Liver (tissue), 9 donors: ENCODE results near the gene MTHFSD. TPM values are rescaled to one million over a fixed set of nuclear protein-coding genes. Genes with fewer than 3 reads are reported as not detected.

Experiments used
- DNase-seq: peaks from one replicate; pipeline ENCODE4 v3.0.0-alpha.2; 2017; ENCODE audit warnings: low spot score
- H3K27ac ChIP-seq, 2 donors: one replicate each; pipeline ENCODE4 v1.7.0; 2013; ENCODE audit warnings: inconsistent platforms in 2 of 2, low read length in 2 of 2, control low read depth in 1 of 2, low read depth in 1 of 2, mild to moderate bottlenecking in 1 of 2
- H3K27me3 ChIP-seq, 4 donors: one replicate each; pipeline versions ENCODE4 v1.6.1 to v1.7.0; 2013; ENCODE audit warnings: low read length in 3 of 4, inconsistent platforms in 1 of 4, mild to moderate bottlenecking in 1 of 4, moderate library complexity in 1 of 4; ENCODE audit not compliant: control insufficient read depth in 4 of 4, insufficient read depth in 4 of 4
- H3K36me3 ChIP-seq, 4 donors: one replicate each; pipeline versions ENCODE4 v1.6.1 to v1.7.0; 2013; ENCODE audit warnings: low read length in 3 of 4, mild to moderate bottlenecking in 3 of 4, low read depth in 1 of 4, moderate library complexity in 1 of 4; ENCODE audit not compliant: control insufficient read depth in 4 of 4, insufficient read depth in 3 of 4
- H3K4me1 ChIP-seq, 4 donors: one replicate each; pipeline versions ENCODE4 v1.6.1 to v1.7.0; 2013; ENCODE audit warnings: low read length in 3 of 4, mild to moderate bottlenecking in 3 of 4, moderate library complexity in 1 of 4; ENCODE audit not compliant: control insufficient read depth in 4 of 4, insufficient read depth in 4 of 4
- H3K4me3 ChIP-seq, 3 donors: one replicate each; pipeline versions ENCODE4 v1.6.1 to v1.7.0; 2013; ENCODE audit warnings: low read length in 3 of 3, control low read depth in 1 of 3, low read depth in 1 of 3, mild to moderate bottlenecking in 1 of 3
- H3K9ac ChIP-seq, 2 donors: one replicate each; pipeline ENCODE4 v1.7.0; 2013; ENCODE audit warnings: low read length in 2 of 2, mild to moderate bottlenecking in 2 of 2, moderate library complexity in 2 of 2, control low read depth in 1 of 2, low read depth in 1 of 2
- H3K9me3 ChIP-seq, 4 donors: one replicate each; pipeline versions ENCODE4 v1.6.1 to v1.7.0; 2013; ENCODE audit warnings: low read length in 3 of 4; ENCODE audit not compliant: control insufficient read depth in 4 of 4
- EGR1 ChIP-seq, 2 donors: IDR thresholded peaks; 2 replicates each; pipeline ENCODE4 v1.6.1; 2016 to 2018; ENCODE audit warnings: antibody characterized with exemption in 2 of 2, low read depth in 2 of 2
- FOXA1 ChIP-seq: IDR thresholded peaks from 2 replicates; pipeline ENCODE4 v1.6.1; 2016; ENCODE audit warnings: antibody characterized with exemption
- FOXA2 ChIP-seq: IDR thresholded peaks from 2 replicates; pipeline ENCODE4 v1.6.1; 2016; ENCODE audit warnings: antibody characterized with exemption
- GABPA ChIP-seq, 2 donors: IDR thresholded peaks in 1 of 2; conservative IDR thresholded peaks in 1 of 2; 2 replicates each; pipeline ENCODE4 v1.6.1; 2016; ENCODE audit warnings: antibody characterized with exemption in 2 of 2, mild to moderate bottlenecking in 1 of 2, moderate library complexity in 1 of 2
- HNF4A ChIP-seq, 2 donors: conservative IDR thresholded peaks; 2 replicates each; pipeline ENCODE4 v1.6.1; 2016; ENCODE audit warnings: antibody characterized with exemption in 2 of 2, mild to moderate bottlenecking in 2 of 2
- HNF4G ChIP-seq: IDR thresholded peaks from 2 replicates; pipeline ENCODE4 v1.6.1; 2016; ENCODE audit warnings: antibody characterized with exemption
- JUND ChIP-seq, 2 donors: IDR thresholded peaks; 2 replicates each; pipeline ENCODE4 v1.6.1; 2016; ENCODE audit warnings: antibody characterized with exemption in 2 of 2
- NR2F2 ChIP-seq: IDR thresholded peaks from 2 replicates; pipeline ENCODE4 v1.6.1; 2016; ENCODE audit warnings: antibody characterized with exemption
- RAD21 ChIP-seq, 2 donors: IDR thresholded peaks; 2 replicates each; pipeline ENCODE4 v1.6.1; 2016; ENCODE audit warnings: antibody characterized with exemption in 2 of 2, mild to moderate bottlenecking in 2 of 2
- RXRA ChIP-seq, 2 donors: IDR thresholded peaks; 2 replicates each; pipeline ENCODE4 v1.6.1; 2017 to 2018; ENCODE audit warnings: antibody characterized with exemption in 2 of 2, mild to moderate bottlenecking in 1 of 2
- SP1 ChIP-seq: IDR thresholded peaks from 2 replicates; pipeline ENCODE4 v1.6.1; 2018; ENCODE audit warnings: antibody characterized with exemption, mild to moderate bottlenecking
- TAF1 ChIP-seq: conservative IDR thresholded peaks from 2 replicates; pipeline ENCODE4 v1.6.1; 2016; ENCODE audit warnings: antibody characterized with exemption, mild to moderate bottlenecking
- YY1 ChIP-seq: IDR thresholded peaks from 2 replicates; pipeline ENCODE4 v1.6.1; 2016; ENCODE audit warnings: antibody characterized with exemption, mild to moderate bottlenecking
- WGBS: extraction: QIAGEN DNeasy Blood & Tissue Kit; methylation state at CpG from one replicate; pipeline ENCODE4 v1.1.7; 2013; 5-methylcytosine and 5-hydroxymethylcytosine counted together
- polyA plus RNA-seq, 2 donors: library from polyadenylated mRNA; stranded (reverse) in 1 of 2; unstranded in 1 of 2; fragments of 200-250 nt in 1 of 2; fragments of >200 nt in 1 of 2; fragmentation: Nextera tagmentation in 1 of 2; extraction: Ambion mirVana in 1 of 2; gene quantifications; one replicate each; pipeline versions ENCODE4 v1.2.1 to v1.2.3, GENCODE V29; 2013 to 2015
- total RNA-seq, 2 donors: library from RNA; depleted of rRNA; stranded (reverse); fragments of >200 nt; gene quantifications; one replicate each; pipeline ENCODE4 v1.2.3, GENCODE V29; 2014
- TF ChIP-seq, protein P1 (sequence below): IDR thresholded peaks from 2 replicates; pipeline ENCODE4 v1.6.1; 2016; ENCODE audit warnings: antibody characterized with exemption
- TF ChIP-seq, protein P2 (sequence below): IDR thresholded peaks from 2 replicates; pipeline ENCODE4 v1.6.1; 2016; ENCODE audit warnings: antibody characterized with exemption, mild to moderate bottlenecking
- TF ChIP-seq, protein P3 (sequence below): IDR thresholded peaks from 2 replicates; pipeline ENCODE4 v1.6.1; 2016; ENCODE audit warnings: antibody characterized with exemption
- TF ChIP-seq, protein P4 (sequence below): fragments of 150-350 bp; IDR thresholded peaks from 2 replicates; pipeline ENCODE4 v1.5.1; 2017; ENCODE audit warnings: improper control_type of control experiment, low read depth, low read length; ENCODE audit not compliant: missing input control
- TF ChIP-seq, protein P5 (sequence below): IDR thresholded peaks from 2 replicates; pipeline ENCODE4 v1.6.1; 2016; ENCODE audit warnings: antibody characterized with exemption
- donor health status: healthy.
- donor health status: healthy.
- donor health status: healthy.
- donor health status: healthy.
- donor health status: healthy.

MTHFSD gene
- total and polyA plus RNA-seq, 4 donors: 4.6 to 8.1 (median 6.5) TPM

DNA sequence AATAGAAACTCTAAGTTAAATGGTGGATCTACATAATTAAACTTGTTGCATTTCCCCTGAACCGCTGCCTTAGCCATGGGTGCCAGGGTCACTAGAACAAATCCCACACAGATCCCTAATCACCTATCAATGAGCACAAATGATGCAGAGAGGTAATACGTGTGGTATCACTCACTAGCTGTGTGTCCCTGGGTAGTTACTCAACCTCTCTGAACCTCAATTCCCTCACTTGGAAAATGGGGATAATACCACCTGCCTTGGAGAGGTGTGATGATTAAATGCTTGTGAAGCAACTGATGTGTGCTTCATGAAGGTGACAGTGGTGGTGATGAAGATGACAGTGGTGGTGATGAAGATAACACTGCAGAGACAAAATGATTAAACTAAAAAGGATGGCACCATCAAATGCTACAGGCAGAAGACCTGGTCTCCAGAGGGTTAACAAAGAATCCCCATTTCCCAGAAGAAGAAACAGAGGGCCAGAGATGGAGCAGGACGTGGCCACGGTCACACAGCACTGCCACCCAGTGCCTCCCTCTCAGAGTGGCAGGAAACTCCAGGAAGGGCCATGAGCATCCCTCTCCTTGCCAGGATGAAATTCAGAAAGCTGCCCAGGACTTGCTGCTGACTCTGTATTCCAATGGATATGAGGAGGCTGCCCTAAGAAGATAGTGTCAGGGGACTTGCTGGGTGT lies 62.6 kb downstream of the MTHFSD start:
- no peak overlapping the region for H3K9ac ChIP-seq
- 50% methylated on average over 4 of the region's 4 CpGs for WGBS
- H3K27ac ChIP-seq: no peak overlapping the region
- H3K4me3 ChIP-seq: no peak overlapping the region
- DNase-seq: no peak
- H3K9me3 ChIP-seq: peaks cover 0 to 4% (median 0%) of the 10 kb centered on the region in 4 donors
- no peaks in the 10 kb centered on the region for H3K36me3 ChIP-seq
- peaks cover 0 to 24% (median 11%) of the 10 kb centered on the region in 4 donors for H3K27me3 ChIP-seq
- peaks cover 0 to 2% (median 0%) of the 10 kb centered on the region in 4 donors for H3K4me1 ChIP-seq
- no peak for TF ChIP-seq NR2F2
- TF ChIP-seq, protein P1, sequence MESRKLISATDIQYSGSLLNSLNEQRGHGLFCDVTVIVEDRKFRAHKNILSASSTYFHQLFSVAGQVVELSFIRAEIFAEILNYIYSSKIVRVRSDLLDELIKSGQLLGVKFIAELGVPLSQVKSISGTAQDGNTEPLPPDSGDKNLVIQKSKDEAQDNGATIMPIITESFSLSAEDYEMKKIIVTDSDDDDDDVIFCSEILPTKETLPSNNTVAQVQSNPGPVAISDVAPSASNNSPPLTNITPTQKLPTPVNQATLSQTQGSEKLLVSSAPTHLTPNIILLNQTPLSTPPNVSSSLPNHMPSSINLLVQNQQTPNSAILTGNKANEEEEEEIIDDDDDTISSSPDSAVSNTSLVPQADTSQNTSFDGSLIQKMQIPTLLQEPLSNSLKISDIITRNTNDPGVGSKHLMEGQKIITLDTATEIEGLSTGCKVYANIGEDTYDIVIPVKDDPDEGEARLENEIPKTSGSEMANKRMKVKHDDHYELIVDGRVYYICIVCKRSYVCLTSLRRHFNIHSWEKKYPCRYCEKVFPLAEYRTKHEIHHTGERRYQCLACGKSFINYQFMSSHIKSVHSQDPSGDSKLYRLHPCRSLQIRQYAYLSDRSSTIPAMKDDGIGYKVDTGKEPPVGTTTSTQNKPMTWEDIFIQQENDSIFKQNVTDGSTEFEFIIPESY: no peak

DNA sequence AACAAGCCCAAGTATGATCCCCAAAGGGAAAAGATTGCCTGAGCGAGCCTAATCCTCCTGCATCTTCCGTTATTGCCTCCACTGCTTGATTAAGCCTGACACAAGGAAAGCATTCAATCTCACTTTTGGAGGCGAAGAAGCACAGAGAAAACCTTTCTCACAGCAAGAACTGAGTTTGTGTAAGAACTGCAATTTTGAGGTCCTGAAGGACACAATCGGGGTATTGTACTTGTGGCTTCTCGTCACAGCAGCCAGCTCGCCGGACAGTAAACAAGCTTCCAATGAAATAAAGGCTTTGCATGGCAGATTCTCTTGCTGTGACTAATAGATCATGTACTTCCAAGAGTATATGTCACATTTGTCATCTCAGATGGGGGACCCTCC lies 63.4 kb downstream of the MTHFSD start:
- no peaks in the 10 kb centered on the region for H3K36me3 ChIP-seq
- H3K27me3 ChIP-seq: peaks cover 0 to 24% (median 11%) of the 10 kb centered on the region in 4 donors
- no peak overlapping the region for H3K9ac ChIP-seq
- H3K27ac ChIP-seq: no peak overlapping the region
- TF ChIP-seq NR2F2: no peak
- no peak for TF ChIP-seq FOXA2
- no peak for TF ChIP-seq EGR1 (IDR thresholded peaks at IDR 0.05; ENCODE audit: low read depth in 2 of 2)
- TF ChIP-seq, protein P2, sequence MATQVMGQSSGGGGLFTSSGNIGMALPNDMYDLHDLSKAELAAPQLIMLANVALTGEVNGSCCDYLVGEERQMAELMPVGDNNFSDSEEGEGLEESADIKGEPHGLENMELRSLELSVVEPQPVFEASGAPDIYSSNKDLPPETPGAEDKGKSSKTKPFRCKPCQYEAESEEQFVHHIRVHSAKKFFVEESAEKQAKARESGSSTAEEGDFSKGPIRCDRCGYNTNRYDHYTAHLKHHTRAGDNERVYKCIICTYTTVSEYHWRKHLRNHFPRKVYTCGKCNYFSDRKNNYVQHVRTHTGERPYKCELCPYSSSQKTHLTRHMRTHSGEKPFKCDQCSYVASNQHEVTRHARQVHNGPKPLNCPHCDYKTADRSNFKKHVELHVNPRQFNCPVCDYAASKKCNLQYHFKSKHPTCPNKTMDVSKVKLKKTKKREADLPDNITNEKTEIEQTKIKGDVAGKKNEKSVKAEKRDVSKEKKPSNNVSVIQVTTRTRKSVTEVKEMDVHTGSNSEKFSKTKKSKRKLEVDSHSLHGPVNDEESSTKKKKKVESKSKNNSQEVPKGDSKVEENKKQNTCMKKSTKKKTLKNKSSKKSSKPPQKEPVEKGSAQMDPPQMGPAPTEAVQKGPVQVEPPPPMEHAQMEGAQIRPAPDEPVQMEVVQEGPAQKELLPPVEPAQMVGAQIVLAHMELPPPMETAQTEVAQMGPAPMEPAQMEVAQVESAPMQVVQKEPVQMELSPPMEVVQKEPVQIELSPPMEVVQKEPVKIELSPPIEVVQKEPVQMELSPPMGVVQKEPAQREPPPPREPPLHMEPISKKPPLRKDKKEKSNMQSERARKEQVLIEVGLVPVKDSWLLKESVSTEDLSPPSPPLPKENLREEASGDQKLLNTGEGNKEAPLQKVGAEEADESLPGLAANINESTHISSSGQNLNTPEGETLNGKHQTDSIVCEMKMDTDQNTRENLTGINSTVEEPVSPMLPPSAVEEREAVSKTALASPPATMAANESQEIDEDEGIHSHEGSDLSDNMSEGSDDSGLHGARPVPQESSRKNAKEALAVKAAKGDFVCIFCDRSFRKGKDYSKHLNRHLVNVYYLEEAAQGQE: no peak
- TF ChIP-seq RXRA (IDR thresholded peaks at IDR 0.05): no peak
- TF ChIP-seq, protein P3, sequence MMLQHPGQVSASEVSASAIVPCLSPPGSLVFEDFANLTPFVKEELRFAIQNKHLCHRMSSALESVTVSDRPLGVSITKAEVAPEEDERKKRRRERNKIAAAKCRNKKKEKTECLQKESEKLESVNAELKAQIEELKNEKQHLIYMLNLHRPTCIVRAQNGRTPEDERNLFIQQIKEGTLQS: no peak
- TF ChIP-seq, protein P4, sequence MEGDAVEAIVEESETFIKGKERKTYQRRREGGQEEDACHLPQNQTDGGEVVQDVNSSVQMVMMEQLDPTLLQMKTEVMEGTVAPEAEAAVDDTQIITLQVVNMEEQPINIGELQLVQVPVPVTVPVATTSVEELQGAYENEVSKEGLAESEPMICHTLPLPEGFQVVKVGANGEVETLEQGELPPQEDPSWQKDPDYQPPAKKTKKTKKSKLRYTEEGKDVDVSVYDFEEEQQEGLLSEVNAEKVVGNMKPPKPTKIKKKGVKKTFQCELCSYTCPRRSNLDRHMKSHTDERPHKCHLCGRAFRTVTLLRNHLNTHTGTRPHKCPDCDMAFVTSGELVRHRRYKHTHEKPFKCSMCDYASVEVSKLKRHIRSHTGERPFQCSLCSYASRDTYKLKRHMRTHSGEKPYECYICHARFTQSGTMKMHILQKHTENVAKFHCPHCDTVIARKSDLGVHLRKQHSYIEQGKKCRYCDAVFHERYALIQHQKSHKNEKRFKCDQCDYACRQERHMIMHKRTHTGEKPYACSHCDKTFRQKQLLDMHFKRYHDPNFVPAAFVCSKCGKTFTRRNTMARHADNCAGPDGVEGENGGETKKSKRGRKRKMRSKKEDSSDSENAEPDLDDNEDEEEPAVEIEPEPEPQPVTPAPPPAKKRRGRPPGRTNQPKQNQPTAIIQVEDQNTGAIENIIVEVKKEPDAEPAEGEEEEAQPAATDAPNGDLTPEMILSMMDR: no peak
- no peak for TF ChIP-seq HNF4G
- TF ChIP-seq SP1: no peak
- TF ChIP-seq FOXA1: no peak
- TF ChIP-seq RAD21 (IDR thresholded peaks at IDR 0.05): no peak
- TF ChIP-seq YY1: no peak
- TF ChIP-seq JUND (IDR thresholded peaks at IDR 0.05): no peak
- TF ChIP-seq, protein P1: no peak
- TF ChIP-seq HNF4A (conservative IDR thresholded peaks at IDR 0.05): no peak
- TF ChIP-seq, protein P5, sequence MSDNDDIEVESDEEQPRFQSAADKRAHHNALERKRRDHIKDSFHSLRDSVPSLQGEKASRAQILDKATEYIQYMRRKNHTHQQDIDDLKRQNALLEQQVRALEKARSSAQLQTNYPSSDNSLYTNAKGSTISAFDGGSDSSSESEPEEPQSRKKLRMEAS: no peak
- no peak for TF ChIP-seq TAF1
- TF ChIP-seq GABPA (IDR thresholded peaks at IDR 0.05 in 1 of 2, conservative IDR thresholded peaks at IDR 0.05 in 1 of 2): no peak
- no peak for DNase-seq
- 68% methylated on average over 7 of the region's 7 CpGs for WGBS
- H3K9me3 ChIP-seq: peaks cover 0 to 4% (median 0%) of the 10 kb centered on the region in 4 donors
- H3K4me1 ChIP-seq: no peaks in the 10 kb centered on the region
- H3K4me3 ChIP-seq: no peak overlapping the region
